Mucosa of descending colon (tissue), 3 donors: ENCODE data around the gene FAM13C. TPM values are rescaled to one million over a fixed set of nuclear protein-coding genes. Genes with fewer than 3 reads are reported as not detected.

Experiments used
- ATAC-seq: fragments of 200-7000 bp; cut with Tn5 transposase; one replicate; pipeline ENCODE4 v1.9.1; 2020; ENCODE audit warnings: mild to moderate bottlenecking, moderate library complexity
- DNase-seq, 3 donors: peaks; one replicate each; pipeline ENCODE4 v3.0.0-alpha.2; 2020
- H3K36me3 ChIP-seq: fragments of 200-600 bp; one replicate; pipeline ENCODE4 v1.8.0; 2021; ENCODE audit warnings: low read depth, mild to moderate bottlenecking
- H3K4me1 ChIP-seq: fragments of 200-600 bp; one replicate; pipeline ENCODE4 v1.8.0; 2021; ENCODE audit warnings: low read depth, mild to moderate bottlenecking
- H3K4me3 ChIP-seq: fragments of 200-600 bp; one replicate; pipeline ENCODE4 v1.8.0; 2021; ENCODE audit warnings: mild to moderate bottlenecking
- H3K9me3 ChIP-seq: fragments of 200-600 bp; one replicate; pipeline ENCODE4 v1.8.0; 2021; ENCODE audit warnings: mild to moderate bottlenecking
- CTCF ChIP-seq: fragments of 200-600 bp; IDR thresholded peaks from one replicate; pipeline ENCODE4 v1.8.0; 2022; ENCODE audit warnings: antibody characterized with exemption, mild to moderate bottlenecking
- intact Hi-C, 2 donors: fragments of 100-400 bp; cut with DNase I in 1 of 2; cut with micrococcal nuclease in 1 of 2; formaldehyde crosslinking; loops; one replicate each; pipeline versions ENCODE4 v1.11.0 to v1.11.1; 2022; cut with DNase I, micrococcal nuclease
- total RNA-seq, 3 donors: library from RNA; stranded (reverse); fragmentation: NEBNext Ultra II Directional in 2 of 3; extraction: Animal tissue kit (Norgen Biotek cat#: 25700) in 2 of 3; gene quantifications; one replicate each; pipeline versions ENCODE4 v1.2.1 to v1.2.4, GENCODE V29; 2021 to 2023
- donor health status: DM: no; HTN: no; CAD: no; lungs with moderate emphysema.
- donor health status: DM: no; HTN: no; CAD: no.
- donor health status: DM: no; HTN: yes; CAD: no.

The FAM13C gene
- total RNA-seq, 3 donors from 2014 or later = 4.2 to 18.8 (median 6.5) TPM

- intact Hi-C loops = no loop called here
- no peaks in the 10 kb centered on the region for H3K4me1 ChIP-seq
- no peak for TF ChIP-seq CTCF
Measured at GRCh38 chr10:59373071-59373470, 10.7 kb upstream of the FAM13C start.

DNA sequence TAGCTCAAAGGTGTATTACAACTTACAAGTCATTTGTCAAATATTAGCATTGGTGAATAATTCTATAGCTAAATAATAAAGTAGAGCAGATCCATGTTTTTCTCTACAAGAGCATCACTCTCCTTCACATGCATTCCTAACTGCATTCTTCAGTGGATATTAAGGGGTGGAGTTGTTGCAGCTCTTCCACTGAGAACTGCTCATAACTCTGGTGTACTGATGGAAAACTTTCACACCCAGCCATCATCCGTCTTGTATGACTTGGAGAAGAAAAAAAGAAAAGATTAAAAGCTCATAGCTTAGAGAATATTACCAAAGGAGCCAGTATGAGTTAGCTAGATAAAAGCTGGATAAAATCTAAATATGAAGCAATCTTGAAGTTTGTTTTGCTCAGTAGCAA lies 10.2 kb upstream of the FAM13C start:
- no peak overlapping the region for H3K4me3 ChIP-seq
- intact Hi-C loops = no loop called here
- H3K9me3 ChIP-seq = no peaks in the 10 kb centered on the region
- H3K36me3 ChIP-seq = no peaks in the 10 kb centered on the region
- TF ChIP-seq CTCF = no peak
- no peak for ATAC-seq
- DNase-seq = no peak
- no peaks in the 10 kb centered on the region for H3K4me1 ChIP-seq

More at GRCh38 chr10:59373071-59373470, 10.7 kb upstream of the FAM13C start:
- ATAC-seq (no peak), DNase-seq (no peak)
- Histone ChIP-seq H3K36me3 (no peaks in the 10 kb centered on the region), H3K9me3 (no peaks in the 10 kb centered on the region), H3K4me3 (no peak overlapping the region)

GRCh38 chr10:59366290-59366689 lies 3.9 kb upstream of the FAM13C start:
- intact Hi-C loops = no loop called here
- no peak for ATAC-seq
- Histone ChIP-seq H3K36me3 (no peaks in the 10 kb centered on the region), H3K9me3 (no peaks in the 10 kb centered on the region), H3K4me1 (peaks cover 5% of the 10 kb centered on the region), H3K4me3 (no peak overlapping the region)
- no peak for TF ChIP-seq CTCF
- DNase-seq = peak in 1 of 3 donors; percentile 34

GRCh38 chr10:59363446-59363958 lies 1.2 kb upstream of the FAM13C start:
- no peak for TF ChIP-seq CTCF
- peaks cover 5% of the 10 kb centered on the region for H3K4me1 ChIP-seq
- no peak for ATAC-seq
- no peaks in the 10 kb centered on the region for H3K9me3 ChIP-seq
- intact Hi-C loops = no loop called here
- no peak for DNase-seq
- H3K4me3 ChIP-seq = no peak overlapping the region
- H3K36me3 ChIP-seq = no peaks in the 10 kb centered on the region

- H3K4me3 ChIP-seq = no peak overlapping the region
- ATAC-seq (peak; percentile 76), DNase-seq (peak; percentile 58 to 72 (median 60))
- peaks cover 5% of the 10 kb centered on the region for H3K4me1 ChIP-seq
- H3K9me3 ChIP-seq = no peaks in the 10 kb centered on the region
- H3K36me3 ChIP-seq = no peaks in the 10 kb centered on the region
- intact Hi-C loops = no loop called here
- TF ChIP-seq CTCF = no peak
Measured at GRCh38 chr10:59362959-59363381, 621 bp upstream of the FAM13C start.

DNA sequence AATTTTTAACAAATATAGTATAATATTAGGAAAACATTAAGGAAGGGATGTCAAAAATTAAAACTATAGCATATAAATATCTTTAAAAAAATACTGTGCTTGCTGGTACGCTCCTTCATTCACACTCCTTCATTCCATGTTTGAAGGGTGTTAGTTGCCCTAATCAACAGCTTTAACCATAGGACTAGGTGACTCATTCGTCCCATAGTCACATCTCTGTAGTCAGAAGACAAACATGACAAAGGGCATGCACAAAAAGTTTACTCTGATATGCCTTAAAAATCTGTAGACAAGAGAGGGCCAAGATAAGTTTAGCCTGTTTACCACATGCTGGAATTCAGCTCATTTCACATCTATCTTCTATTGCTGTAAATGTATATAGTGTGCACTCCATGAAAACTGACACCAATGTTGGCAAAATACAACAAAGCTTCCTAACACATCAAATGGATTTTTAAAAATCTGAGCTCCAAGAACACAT lies 646 bp downstream of the FAM13C start:
- peak; percentile 57 for ATAC-seq
- Histone ChIP-seq H3K4me1 (peaks cover 5% of the 10 kb centered on the region), H3K36me3 (no peaks in the 10 kb centered on the region), H3K4me3 (no peak overlapping the region), H3K9me3 (no peaks in the 10 kb centered on the region)
- intact Hi-C loops = no loop called here
- no peak for DNase-seq
- TF ChIP-seq CTCF = no peak
